SU-DHL-6 (cell line): ENCODE measurements around the gene CLCA4.

ENCODE experiments used
- EZH2phosphoT487 ChIP-seq: fragments of 200-600 bp; sonication (generic), shearing (Covaris generic); conservative IDR thresholded peaks from 2 replicates; pipeline ENCODE4 v1.6.1; 2018; ENCODE audit warnings: mild to moderate bottlenecking, antibody characterized with exemption, low read length, moderate library complexity, mixed read lengths
- TF ChIP-seq, protein P1 (sequence below): fragments of 200-600 bp; sonication (generic); IDR thresholded peaks from one replicate; pipeline ENCODE4 v1.5.1; 2017; ENCODE audit warnings: antibody characterized with exemption, mild to moderate bottlenecking, low read length, moderate library complexity; ENCODE audit not compliant: insufficient read depth, poor library complexity, severe bottlenecking

DNA sequence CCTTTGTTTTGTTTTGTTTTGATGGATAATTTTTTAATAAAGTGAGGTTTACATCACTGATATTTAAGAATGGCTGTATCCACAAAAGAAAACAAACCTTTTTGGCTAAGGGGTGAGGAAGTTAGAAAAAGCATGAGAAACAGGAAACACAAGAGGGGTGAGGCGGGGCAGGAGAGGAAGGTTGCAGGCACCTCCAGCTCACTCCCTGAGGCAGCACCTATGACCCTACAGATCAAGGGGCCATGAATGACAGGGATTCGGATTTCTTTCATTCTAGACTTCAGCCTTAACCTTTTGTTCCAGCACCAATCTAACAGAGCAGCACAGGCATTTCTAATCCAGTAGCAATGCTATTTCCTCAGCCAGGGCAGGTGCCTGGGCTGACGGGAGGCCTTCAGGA is 4.4 kb downstream of the CLCA4 start:
- TF ChIP-seq, protein P1, sequence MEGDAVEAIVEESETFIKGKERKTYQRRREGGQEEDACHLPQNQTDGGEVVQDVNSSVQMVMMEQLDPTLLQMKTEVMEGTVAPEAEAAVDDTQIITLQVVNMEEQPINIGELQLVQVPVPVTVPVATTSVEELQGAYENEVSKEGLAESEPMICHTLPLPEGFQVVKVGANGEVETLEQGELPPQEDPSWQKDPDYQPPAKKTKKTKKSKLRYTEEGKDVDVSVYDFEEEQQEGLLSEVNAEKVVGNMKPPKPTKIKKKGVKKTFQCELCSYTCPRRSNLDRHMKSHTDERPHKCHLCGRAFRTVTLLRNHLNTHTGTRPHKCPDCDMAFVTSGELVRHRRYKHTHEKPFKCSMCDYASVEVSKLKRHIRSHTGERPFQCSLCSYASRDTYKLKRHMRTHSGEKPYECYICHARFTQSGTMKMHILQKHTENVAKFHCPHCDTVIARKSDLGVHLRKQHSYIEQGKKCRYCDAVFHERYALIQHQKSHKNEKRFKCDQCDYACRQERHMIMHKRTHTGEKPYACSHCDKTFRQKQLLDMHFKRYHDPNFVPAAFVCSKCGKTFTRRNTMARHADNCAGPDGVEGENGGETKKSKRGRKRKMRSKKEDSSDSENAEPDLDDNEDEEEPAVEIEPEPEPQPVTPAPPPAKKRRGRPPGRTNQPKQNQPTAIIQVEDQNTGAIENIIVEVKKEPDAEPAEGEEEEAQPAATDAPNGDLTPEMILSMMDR, result no peak
- TF ChIP-seq EZH2phosphoT487, result no peak
